ENCODE measurements around the gene PARD6B. TPM values are rescaled to one million over a fixed set of nuclear protein-coding genes. Genes with fewer than 3 reads are reported as not detected.

The PARD6B gene
- total and polyA plus RNA-seq, 2 of the 4 experiments (the other 2 are of a cell fraction) = 0.17 to 0.90 TPM

DNA sequence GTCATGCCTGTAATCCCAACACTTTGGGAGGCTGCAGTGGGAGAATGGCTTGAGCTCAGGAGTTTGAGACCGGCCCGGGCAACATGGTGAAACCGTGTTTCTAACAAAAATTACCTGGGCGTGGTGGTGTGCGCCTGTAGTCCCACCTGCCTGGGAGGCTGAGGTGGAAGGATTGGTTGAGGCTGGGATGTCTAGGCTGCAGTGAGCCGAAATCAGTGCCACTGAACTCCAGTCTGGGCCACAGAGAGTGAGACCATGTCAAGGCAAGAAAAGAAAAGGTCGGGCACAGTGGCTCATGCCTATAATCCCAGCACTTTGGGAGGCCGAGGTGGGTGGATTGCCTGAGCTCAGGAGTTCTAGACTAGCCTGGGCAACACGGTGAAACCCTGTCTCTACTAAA is 55.3 kb downstream of the PARD6B start:
- no peak for DNase-seq
- no peak overlapping the region for H4K8ac ChIP-seq (ENCODE audit: low read depth in 2 of 2, low read length in 2 of 2)
- H2AFZ ChIP-seq (replicated peaks; ENCODE audit: low read length, poor library complexity) = no peak overlapping the region
- H3K9me3 ChIP-seq (ENCODE audit: control insufficient read depth, insufficient read depth, low read length) = no peaks in the 10 kb centered on the region
- no peak overlapping the region for H3K18ac ChIP-seq (ENCODE audit: low read depth, low read length)
- H2BK20ac ChIP-seq (ENCODE audit: low read depth, low read length) = no peak overlapping the region
- no peaks in the 10 kb centered on the region; a peak in 1 of 4 replicates for H3K79me1 ChIP-seq (ENCODE audit: low read depth in 1 of 2, low read length in 2 of 2)
- no peak for TF ChIP-seq CTCF (conservative IDR thresholded peaks at IDR 0.05; ENCODE audit: low read depth, low read length)
- no peak overlapping the region for H2AK5ac ChIP-seq (ENCODE audit: low read depth, low read length)
- no peaks in the 10 kb centered on the region for H3K36me3 ChIP-seq (ENCODE audit: control insufficient read depth, insufficient read depth, low read length)
- H4K5ac ChIP-seq (ENCODE audit: low read depth, low read length) = no peak overlapping the region
- H4K20me1 ChIP-seq (ENCODE audit: insufficient read depth, low read length) = no peaks in the 10 kb centered on the region
- H3K14ac ChIP-seq (replicated peaks; ENCODE audit: low read depth, low read length) = no peak overlapping the region
- in situ Hi-C loops (cut with MboI; ENCODE audit: low sequenced_read_pairs) (loop anchor here (10.0 kb wide), 1 partner anchor 602 kb away; no protein-coding TSS in a partner anchor), dilution Hi-C loops (cut with HindIII; ENCODE audit: low sequenced_read_pairs, unreplicated experiment) (no loop called here), intact Hi-C loops (cut with micrococcal nuclease) (no loop called here)
- no peak overlapping the region for H3K4me3 ChIP-seq (ENCODE audit: insufficient read depth, low read depth, low read length)
- peaks cover 4% of the 10 kb centered on the region for H3K9me1 ChIP-seq (ENCODE audit: insufficient read depth, low read length)
- CTCF ChIA-PET = no interaction called here
- no peak overlapping the region for H3K27ac ChIP-seq (ENCODE audit: insufficient read depth, low read length)
- WGBS, 2 experiments (ENCODE audit: extremely low coverage in 2 of 2, insufficient read length in 1 of 2) = no CpG with 5 or more reads among the region's 9 CpGs
- no peaks in the 10 kb centered on the region for H3K27me3 ChIP-seq (ENCODE audit: control insufficient read depth, insufficient read depth, low read length)
- H2AK9ac ChIP-seq (replicated peaks; ENCODE audit: low read depth, low read length, poor library complexity) = no peak overlapping the region
- H3K4me2 ChIP-seq (ENCODE audit: low read depth, low read length) = no peak overlapping the region
- no peak overlapping the region for H3K9ac ChIP-seq (ENCODE audit: low read depth, low read length)
- no peak overlapping the region for H3K4ac ChIP-seq (ENCODE audit: low read depth, low read length)
- no peak overlapping the region for H2BK120ac ChIP-seq (ENCODE audit: low read depth, low read length)
- H3K56ac ChIP-seq (ENCODE audit: extremely low read depth, insufficient read depth, low read length) = no peak overlapping the region
- POLR2A ChIA-PET (ENCODE audit: unreplicated experiment) = no interaction called here
- H4K91ac ChIP-seq (ENCODE audit: insufficient read depth, low read depth, low read length) = no peak overlapping the region
- no peak overlapping the region for H3K23ac ChIP-seq (ENCODE audit: low read depth, low read length)
- peaks cover 14% of the 10 kb centered on the region for H3K4me1 ChIP-seq (ENCODE audit: control insufficient read depth, insufficient read depth, low read length)
- H2BK15ac ChIP-seq (ENCODE audit: low read depth, low read length) = no peak overlapping the region
- ATAC-seq (ENCODE audit: low read depth) = no peak
- BruUV-seq (replicated peaks) = no TSS peak
- H2BK5ac ChIP-seq (ENCODE audit: low read depth, low read length, poor library complexity, severe bottlenecking) = no peak overlapping the region
